ENCODE measurements around the gene ARHGEF28. TPM values are rescaled to one million over a fixed set of nuclear protein-coding genes. Genes with fewer than 3 reads are reported as not detected.

Gene ARHGEF28
- polyA plus RNA-seq, 5 donors: 8.2 to 16.8 (median 10.2) TPM

- DNase-seq: no peak
These were observed 225.6 kb downstream of the ARHGEF28 start for GRCh38 chr5:73851471-73852181.

- no peak for DNase-seq
These were observed 227.1 kb downstream of the ARHGEF28 start for GRCh38 chr5:73853091-73853490.

GRCh38 chr5:73856997-73857396 lies 231.0 kb downstream of the ARHGEF28 start:
- no peak for DNase-seq

GRCh38 chr5:73857446-73857845 lies 231.4 kb downstream of the ARHGEF28 start:
- DNase-seq: no peak

- DNase-seq: no peak
These were observed 232.1 kb downstream of the ARHGEF28 start for GRCh38 chr5:73858054-73858453.

GRCh38 chr5:73858776-73859175 lies 232.8 kb downstream of the ARHGEF28 start:
- DNase-seq: no peak

- no peak for DNase-seq
These were observed 233.7 kb downstream of the ARHGEF28 start for GRCh38 chr5:73859696-73860095.

GRCh38 chr5:73861313-73861988 lies 235.5 kb downstream of the ARHGEF28 start:
- no peak for DNase-seq

GRCh38 chr5:73862796-73863195 lies 236.8 kb downstream of the ARHGEF28 start:
- no peak for DNase-seq

- no peak for DNase-seq
These were observed 237.9 kb downstream of the ARHGEF28 start for GRCh38 chr5:73863876-73864275.

- no peak for DNase-seq
These were observed 239.3 kb downstream of the ARHGEF28 start for GRCh38 chr5:73865315-73865714.

- no peak for DNase-seq
These were observed 241.6 kb downstream of the ARHGEF28 start for GRCh38 chr5:73867345-73868335.

- DNase-seq: no peak
These were observed 257.6 kb downstream of the ARHGEF28 start for GRCh38 chr5:73883646-73884045.

- DNase-seq: no peak
These were observed 261.7 kb downstream of the ARHGEF28 start for GRCh38 chr5:73887688-73888087.

- DNase-seq: no peak
These were observed 264.6 kb downstream of the ARHGEF28 start for GRCh38 chr5:73890569-73890968.

- DNase-seq: no peak
These were observed 266.2 kb downstream of the ARHGEF28 start for GRCh38 chr5:73892218-73892617.

- DNase-seq: no peak
These were observed 266.8 kb downstream of the ARHGEF28 start for GRCh38 chr5:73892806-73893205.

- DNase-seq: no peak
These were observed 267.8 kb downstream of the ARHGEF28 start for GRCh38 chr5:73893813-73894212.

GRCh38 chr5:73894860-73895259 lies 268.9 kb downstream of the ARHGEF28 start:
- DNase-seq: no peak

- no peak for DNase-seq
These were observed 269.5 kb downstream of the ARHGEF28 start for GRCh38 chr5:73895471-73895870.

GRCh38 chr5:73896097-73896496 lies 270.1 kb downstream of the ARHGEF28 start:
- DNase-seq: no peak

- no peak for DNase-seq
These were observed 270.7 kb downstream of the ARHGEF28 start for GRCh38 chr5:73896668-73897067.
